Peyer's patch (tissue), 4 donors: Measurements from ENCODE around the gene MET.

Experiments
- CTCF ChIP-seq, 6 experiments: fragments of 450-650 bp in 4 of 6; fragments of 200-600 bp in 2 of 6; sonication (generic) in 1 of 6; IDR thresholded peaks; one replicate each; pipeline ENCODE4 v1.5.1; 2017 to 2019; ENCODE audit warnings: antibody characterized with exemption in 6 of 6, mild to moderate bottlenecking in 3 of 6, moderate library complexity in 1 of 6
- POLR2A ChIP-seq, 2 donors: fragments of 450-650 bp; IDR thresholded peaks; one replicate each; pipeline ENCODE4 v1.5.1; 2017; ENCODE audit warnings: antibody characterized with exemption in 2 of 2, mild to moderate bottlenecking in 2 of 2, moderate library complexity in 2 of 2

- TF ChIP-seq CTCF (IDR thresholded peaks at IDR 0.05), result no peak
- no peak for TF ChIP-seq POLR2A (IDR thresholded peaks at IDR 0.05)
Observed at GRCh38 chr7:116752305-116753074, 80.5 kb downstream of the MET start.
